HEK293T (cell line): ENCODE data around the gene ACTG2.

Experiments
- BHLHE40 ChIP-seq: fragments of 450-650 bp; IDR thresholded peaks from 2 replicates; pipeline ENCODE4 v1.6.1; 2016; ENCODE audit warnings: mild to moderate bottlenecking, moderate library complexity, borderline replicate concordance
- ELF4 ChIP-seq: fragments of 450-650 bp; IDR thresholded peaks from 2 replicates; pipeline ENCODE4 v1.6.1; 2017; ENCODE audit warnings: antibody characterized with exemption
- FOXA1 ChIP-seq: fragments of 450-650 bp; IDR thresholded peaks from 2 replicates; pipeline ENCODE4 v1.6.1; 2016; ENCODE audit warnings: mild to moderate bottlenecking
- FOXK2 ChIP-seq: fragments of 450-650 bp; IDR thresholded peaks from 2 replicates; pipeline ENCODE4 v1.6.1; 2016; ENCODE audit warnings: mild to moderate bottlenecking
- FOXM1 ChIP-seq: fragments of 450-650 bp; IDR thresholded peaks from 2 replicates; pipeline ENCODE4 v1.6.1; 2017; ENCODE audit warnings: mild to moderate bottlenecking, borderline replicate concordance
- L3MBTL2 ChIP-seq: fragments of 450-650 bp; conservative IDR thresholded peaks from 2 replicates; pipeline ENCODE4 v1.6.1; 2016; ENCODE audit warnings: mild to moderate bottlenecking
- NFRKB ChIP-seq: fragments of 450-650 bp; IDR thresholded peaks from 2 replicates; pipeline ENCODE4 v1.6.1; 2016; ENCODE audit warnings: mild to moderate bottlenecking, moderate library complexity
- PKNOX1 ChIP-seq: fragments of 450-650 bp; IDR thresholded peaks from 2 replicates; pipeline ENCODE4 v1.6.1; 2016
- SP1 ChIP-seq: fragments of 450-650 bp; IDR thresholded peaks from 2 replicates; pipeline ENCODE4 v1.6.1; 2017
- SUZ12 ChIP-seq: fragments of 450-650 bp; IDR thresholded peaks from 2 replicates; pipeline ENCODE4 v1.6.1; 2016; ENCODE audit warnings: mild to moderate bottlenecking
- TARDBP ChIP-seq: fragments of 450-650 bp; IDR thresholded peaks from 2 replicates; pipeline ENCODE4 v1.6.1; 2016
- ZNF384 ChIP-seq: fragments of 450-650 bp; IDR thresholded peaks from 2 replicates; pipeline ENCODE4 v1.6.1; 2016

- TF ChIP-seq BHLHE40 (no peak), SUZ12 (no peak), ZNF384 (no peak), SP1 (no peak), L3MBTL2 (no peak), ELF4 (no peak), PKNOX1 (no peak), FOXA1 (no peak), NFRKB (no peak), FOXM1 (no peak), FOXK2 (no peak), TARDBP (no peak)
Observed at GRCh38 chr2:73920577-73921545, 28.1 kb downstream of the ACTG2 start.
